ENCODE results near the gene ZNF358. TPM values are rescaled to one million over a fixed set of nuclear protein-coding genes. Genes with fewer than 3 reads are reported as not detected.

The ZNF358 gene
- total and polyA plus RNA-seq, 2 of the 13 experiments (the other 11 are each of a cell fraction or from before 2014, with no cell fraction given) = 9.1 to 37.0 TPM

DNA sequence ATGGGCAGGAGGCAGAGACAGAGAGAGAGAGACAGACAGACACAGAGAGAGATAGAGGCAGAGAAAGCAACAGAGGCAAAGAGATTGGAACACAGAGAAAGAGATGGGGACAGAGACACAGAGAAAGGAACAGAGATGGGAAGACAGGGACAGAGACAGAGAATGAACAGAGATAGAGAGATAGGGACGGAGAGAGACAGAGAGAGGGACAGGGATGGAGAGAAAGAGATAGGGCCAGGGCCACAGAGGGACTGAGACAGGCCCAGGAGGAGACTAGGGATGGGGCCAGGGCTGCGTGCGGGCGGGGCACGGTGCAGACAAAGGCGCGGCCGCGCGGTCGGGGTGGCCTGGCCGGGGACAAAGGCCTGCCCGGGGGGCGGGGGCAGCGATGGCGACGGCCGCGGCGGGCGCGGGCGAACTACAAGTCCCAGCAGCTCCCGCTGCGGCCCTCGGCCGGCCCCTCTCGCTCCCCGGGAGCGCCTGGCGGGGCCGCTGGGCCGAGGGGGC, at the start of gene ZNF358 (continued):
- TF ChIP-seq ZNF382 (CRISPR knock-in tag; IDR thresholded peaks at IDR 0.05; ENCODE audit: borderline replicate concordance) (no peak), SOX6 (IDR thresholded peaks at IDR 0.05) (no peak), SOX6 (CRISPR knock-in tag; IDR thresholded peaks at IDR 0.05) (peak; percentile 52; the same call in 1 of the 2 replicates), KDM4B (CRISPR knock-in tag; IDR thresholded peaks at IDR 0.05) (no peak), YEATS2 (CRISPR knock-in tag; IDR thresholded peaks at IDR 0.05; ENCODE audit: borderline replicate concordance) (no peak), ATF7-NPFF (CRISPR knock-in tag; IDR thresholded peaks at IDR 0.05; ENCODE audit: low read depth) (no peak), THAP11 (CRISPR knock-in tag; IDR thresholded peaks at IDR 0.05) (peak; percentile 96), KDM3A (CRISPR knock-in tag; IDR thresholded peaks at IDR 0.05; ENCODE audit: low read depth) (no peak), FOXP1 (IDR thresholded peaks at IDR 0.05) (no peak), FOXP1 (CRISPR knock-in tag; IDR thresholded peaks at IDR 0.05) (no peak), NKX3-1 (CRISPR knock-in tag; IDR thresholded peaks at IDR 0.05) (no peak), CEBPB (IDR thresholded peaks at IDR 0.05; ENCODE audit: borderline replicate concordance, low read depth, low read length) (no peak), ZNF75D (CRISPR knock-in tag; IDR thresholded peaks at IDR 0.05; ENCODE audit: borderline replicate concordance) (no peak), CHCHD3 (CRISPR knock-in tag; IDR thresholded peaks at IDR 0.05) (no peak), SMAD9 (CRISPR knock-in tag; IDR thresholded peaks at IDR 0.05) (no peak), MLX (CRISPR knock-in tag; IDR thresholded peaks at IDR 0.05) (no peak), FOXA3 (CRISPR knock-in tag; IDR thresholded peaks at IDR 0.05) (no peak), ZNF678 (CRISPR knock-in tag; IDR thresholded peaks at IDR 0.05) (no peak), NPAS2 (CRISPR knock-in tag; IDR thresholded peaks at IDR 0.05; ENCODE audit: borderline replicate concordance) (no peak), IRF2 (CRISPR knock-in tag; IDR thresholded peaks at IDR 0.05) (no peak), ERF (CRISPR knock-in tag; IDR thresholded peaks at IDR 0.05) (no peak), MYC (CRISPR knock-in tag; IDR thresholded peaks at IDR 0.05; ENCODE audit: borderline replicate concordance) (peak; percentile 56), ISX (CRISPR knock-in tag; conservative IDR thresholded peaks at IDR 0.05) (no peak), ZNF788 (CRISPR knock-in tag; IDR thresholded peaks at IDR 0.05; ENCODE audit: borderline replicate concordance) (no peak), ZSCAN9 (CRISPR knock-in tag; IDR thresholded peaks at IDR 0.05; ENCODE audit: borderline replicate concordance) (no peak), GATAD2A (CRISPR knock-in tag; IDR thresholded peaks at IDR 0.05) (no peak), DRAP1 (CRISPR knock-in tag; IDR thresholded peaks at IDR 0.05) (no peak), KDM5A (IDR thresholded peaks at IDR 0.05; ENCODE audit: borderline replicate concordance, low read length) (no peak)
- TF ChIP-seq, protein P1, sequence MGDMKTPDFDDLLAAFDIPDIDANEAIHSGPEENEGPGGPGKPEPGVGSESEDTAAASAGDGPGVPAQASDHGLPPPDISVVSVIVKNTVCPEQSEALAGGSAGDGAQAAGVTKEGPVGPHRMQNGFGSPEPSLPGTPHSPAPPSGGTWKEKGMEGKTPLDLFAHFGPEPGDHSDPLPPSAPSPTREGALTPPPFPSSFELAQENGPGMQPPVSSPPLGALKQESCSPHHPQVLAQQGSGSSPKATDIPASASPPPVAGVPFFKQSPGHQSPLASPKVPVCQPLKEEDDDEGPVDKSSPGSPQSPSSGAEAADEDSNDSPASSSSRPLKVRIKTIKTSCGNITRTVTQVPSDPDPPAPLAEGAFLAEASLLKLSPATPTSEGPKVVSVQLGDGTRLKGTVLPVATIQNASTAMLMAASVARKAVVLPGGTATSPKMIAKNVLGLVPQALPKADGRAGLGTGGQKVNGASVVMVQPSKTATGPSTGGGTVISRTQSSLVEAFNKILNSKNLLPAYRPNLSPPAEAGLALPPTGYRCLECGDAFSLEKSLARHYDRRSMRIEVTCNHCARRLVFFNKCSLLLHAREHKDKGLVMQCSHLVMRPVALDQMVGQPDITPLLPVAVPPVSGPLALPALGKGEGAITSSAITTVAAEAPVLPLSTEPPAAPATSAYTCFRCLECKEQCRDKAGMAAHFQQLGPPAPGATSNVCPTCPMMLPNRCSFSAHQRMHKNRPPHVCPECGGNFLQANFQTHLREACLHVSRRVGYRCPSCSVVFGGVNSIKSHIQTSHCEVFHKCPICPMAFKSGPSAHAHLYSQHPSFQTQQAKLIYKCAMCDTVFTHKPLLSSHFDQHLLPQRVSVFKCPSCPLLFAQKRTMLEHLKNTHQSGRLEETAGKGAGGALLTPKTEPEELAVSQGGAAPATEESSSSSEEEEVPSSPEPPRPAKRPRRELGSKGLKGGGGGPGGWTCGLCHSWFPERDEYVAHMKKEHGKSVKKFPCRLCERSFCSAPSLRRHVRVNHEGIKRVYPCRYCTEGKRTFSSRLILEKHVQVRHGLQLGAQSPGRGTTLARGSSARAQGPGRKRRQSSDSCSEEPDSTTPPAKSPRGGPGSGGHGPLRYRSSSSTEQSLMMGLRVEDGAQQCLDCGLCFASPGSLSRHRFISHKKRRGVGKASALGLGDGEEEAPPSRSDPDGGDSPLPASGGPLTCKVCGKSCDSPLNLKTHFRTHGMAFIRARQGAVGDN (CRISPR knock-in tag; IDR thresholded peaks at IDR 0.05) = peak; percentile 59
- TF ChIP-seq, protein P2, sequence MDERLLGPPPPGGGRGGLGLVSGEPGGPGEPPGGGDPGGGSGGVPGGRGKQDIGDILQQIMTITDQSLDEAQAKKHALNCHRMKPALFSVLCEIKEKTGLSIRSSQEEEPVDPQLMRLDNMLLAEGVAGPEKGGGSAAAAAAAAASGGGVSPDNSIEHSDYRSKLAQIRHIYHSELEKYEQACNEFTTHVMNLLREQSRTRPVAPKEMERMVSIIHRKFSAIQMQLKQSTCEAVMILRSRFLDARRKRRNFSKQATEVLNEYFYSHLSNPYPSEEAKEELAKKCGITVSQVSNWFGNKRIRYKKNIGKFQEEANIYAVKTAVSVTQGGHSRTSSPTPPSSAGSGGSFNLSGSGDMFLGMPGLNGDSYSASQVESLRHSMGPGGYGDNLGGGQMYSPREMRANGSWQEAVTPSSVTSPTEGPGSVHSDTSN (CRISPR knock-in tag; IDR thresholded peaks at IDR 0.05) = no peak

Measured in HepG2 (cell line).